ENCODE data around the gene ZBTB32. TPM values are rescaled to one million over a fixed set of nuclear protein-coding genes. Genes with fewer than 3 reads are reported as not detected.

Gene ZBTB32
- total RNA-seq, 4 donors from 2014 or later: not detected

GRCh38 chr19:35732540-35733179 lies 28.3 kb downstream of the ZBTB32 start:
- no peak for DNase-seq
- TF ChIP-seq POLR2A (IDR thresholded peaks at IDR 0.05): no peak
- TF ChIP-seq CTCF (IDR thresholded peaks at IDR 0.05 in 4 of 5, conservative IDR thresholded peaks at IDR 0.05 in 1 of 5): no peak
- no peaks in the 10 kb centered on the region for H3K4me1 ChIP-seq

GRCh38 chr19:35733180-35734125 lies 29.1 kb downstream of the ZBTB32 start:
- TF ChIP-seq POLR2A (IDR thresholded peaks at IDR 0.05) (no peak), CTCF (IDR thresholded peaks at IDR 0.05 in 4 of 5, conservative IDR thresholded peaks at IDR 0.05 in 1 of 5) (no peak)
- H3K36me3 ChIP-seq: peaks cover 0 to 97% of the 10 kb centered on the region in 2 donors
- no peaks in the 10 kb centered on the region for H3K4me1 ChIP-seq
- H3K9me3 ChIP-seq: no peaks in the 10 kb centered on the region
- no peak overlapping the region for H3K27ac ChIP-seq
- no peak overlapping the region for H3K4me3 ChIP-seq
- no peaks in the 10 kb centered on the region for H3K27me3 ChIP-seq
- ATAC-seq (peak in 1 of 2 donors; percentile 28), DNase-seq (no peak)
- intact Hi-C loops (cut with DNase I; ENCODE audit: low total_unique reads) (no loop called here), in situ Hi-C loops (cut with MboI; ENCODE audit: low sequenced_read_pairs in 4 of 4) (no loop called here)

More at GRCh38 chr19:35732540-35733179, 28.3 kb downstream of the ZBTB32 start:
- ATAC-seq: no peak
- intact Hi-C loops (cut with DNase I; ENCODE audit: low total_unique reads): no loop called here
- in situ Hi-C loops (cut with MboI; ENCODE audit: low sequenced_read_pairs in 4 of 4): no loop called here
- Histone ChIP-seq H3K36me3 (peaks cover 0 to 97% of the 10 kb centered on the region in 2 donors), H3K9me3 (no peaks in the 10 kb centered on the region), H3K27me3 (no peaks in the 10 kb centered on the region), H3K4me3 (no peak overlapping the region), H3K27ac (no peak overlapping the region)

DNA sequence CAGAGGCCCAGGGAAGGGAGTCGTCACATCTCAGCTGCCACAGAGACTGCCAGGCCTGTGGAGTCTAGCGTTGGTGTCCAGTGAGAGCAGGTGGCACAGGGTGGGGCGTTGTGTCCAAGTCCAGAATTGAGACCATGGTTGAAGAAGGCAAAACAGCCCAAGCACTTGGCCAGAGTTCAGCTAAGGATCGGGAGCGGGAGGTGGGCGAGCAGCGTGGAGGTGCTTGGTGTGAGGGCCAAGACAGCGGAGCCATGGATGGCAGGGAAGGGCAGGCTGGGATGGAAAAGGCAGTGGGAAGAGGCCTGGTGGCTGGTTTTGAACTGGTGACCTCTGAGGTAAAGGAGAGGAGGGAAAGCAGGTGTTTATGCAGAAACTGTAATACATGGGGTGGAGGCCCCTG lies 29.9 kb downstream of the ZBTB32 start:
- intact Hi-C loops (cut with DNase I; ENCODE audit: low total_unique reads): no loop called here
- TF ChIP-seq POLR2A (IDR thresholded peaks at IDR 0.05) (no peak), CTCF (IDR thresholded peaks at IDR 0.05 in 4 of 5, conservative IDR thresholded peaks at IDR 0.05 in 1 of 5) (no peak)

DNA sequence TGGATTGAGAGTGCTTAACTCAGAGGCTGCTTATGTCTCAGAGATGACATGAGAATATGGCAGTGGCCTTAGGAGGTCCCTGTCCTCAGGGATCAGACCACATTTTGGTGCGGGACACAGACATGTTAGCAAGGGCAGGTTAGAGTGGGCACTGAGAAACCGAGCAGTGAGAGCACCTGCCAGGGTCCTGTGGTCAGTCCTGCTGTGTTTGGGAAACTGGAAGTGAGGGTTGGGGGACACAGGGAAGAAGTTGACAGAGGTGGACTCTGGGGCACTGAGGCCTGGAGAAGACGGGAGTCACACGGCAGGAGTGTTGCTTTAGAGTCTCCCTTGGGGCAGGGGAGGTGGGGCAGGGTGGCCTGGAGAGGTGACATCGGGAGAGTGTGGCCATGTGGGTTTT lies 30.5 kb downstream of the ZBTB32 start:
- Histone ChIP-seq H3K4me1 (peaks cover 4 to 6% of the 10 kb centered on the region in 2 donors), H3K4me3 (no peak overlapping the region), H3K27me3 (no peaks in the 10 kb centered on the region), H3K27ac (no peak overlapping the region), H3K9me3 (no peaks in the 10 kb centered on the region), H3K36me3 (peaks cover 0 to 88% of the 10 kb centered on the region in 2 donors)
- DNase-seq: no peak
- TF ChIP-seq CTCF (IDR thresholded peaks at IDR 0.05 in 4 of 5, conservative IDR thresholded peaks at IDR 0.05 in 1 of 5) (no peak), POLR2A (IDR thresholded peaks at IDR 0.05) (no peak)
- ATAC-seq: no peak
- intact Hi-C loops (cut with DNase I; ENCODE audit: low total_unique reads) (no loop called here), in situ Hi-C loops (cut with MboI; ENCODE audit: low sequenced_read_pairs in 4 of 4) (no loop called here)

More for the DNA sequence above, 29.9 kb downstream of the ZBTB32 start:
- Histone ChIP-seq H3K4me1 (no peaks in the 10 kb centered on the region), H3K9me3 (no peaks in the 10 kb centered on the region), H3K27ac (no peak overlapping the region), H3K36me3 (peaks cover 0 to 94% of the 10 kb centered on the region in 2 donors), H3K4me3 (no peak overlapping the region), H3K27me3 (no peaks in the 10 kb centered on the region)
- ATAC-seq (no peak), DNase-seq (no peak)
- in situ Hi-C loops (cut with MboI; ENCODE audit: low sequenced_read_pairs in 4 of 4): no loop called here
